Epithelial cell of proximal tubule (primary cell): ENCODE results near the gene WDFY3. TPM values are rescaled to one million over a fixed set of nuclear protein-coding genes. Genes with fewer than 3 reads are reported as not detected.

Source experiments
- DNase-seq: peaks from one replicate; pipeline ENCODE4 v3.0.0-alpha.2; 2011; ENCODE audit warnings: low read depth
- H3K4me3 ChIP-seq: 2 replicates; pipeline ENCODE4 v1.5.1; 2011; ENCODE audit warnings: low read depth, mild to moderate bottlenecking, low read length
- CTCF ChIP-seq: conservative IDR thresholded peaks from 2 replicates; pipeline ENCODE4 v1.5.1; 2012; ENCODE audit warnings: low read depth, mild to moderate bottlenecking, low read length
- total RNA-seq: library from RNA; depleted of rRNA; stranded (reverse); fragments of >200 nt; gene quantifications from 2 replicates; pipeline ENCODE4 v1.2.3, GENCODE V29; 2015

WDFY3 gene
- total RNA-seq, 1 donor from 2014 or later, result 35.1 TPM

- no peak overlapping the region for H3K4me3 ChIP-seq
- DNase-seq, result no peak
- TF ChIP-seq CTCF, result no peak
Measured at GRCh38 chr4:84855774-84856173, 110.7 kb downstream of the WDFY3 start.

GRCh38 chr4:84852081-84852480 is 114.4 kb downstream of the WDFY3 start:
- H3K4me3 ChIP-seq, result no peak overlapping the region
- no peak for TF ChIP-seq CTCF
- no peak for DNase-seq

DNA sequence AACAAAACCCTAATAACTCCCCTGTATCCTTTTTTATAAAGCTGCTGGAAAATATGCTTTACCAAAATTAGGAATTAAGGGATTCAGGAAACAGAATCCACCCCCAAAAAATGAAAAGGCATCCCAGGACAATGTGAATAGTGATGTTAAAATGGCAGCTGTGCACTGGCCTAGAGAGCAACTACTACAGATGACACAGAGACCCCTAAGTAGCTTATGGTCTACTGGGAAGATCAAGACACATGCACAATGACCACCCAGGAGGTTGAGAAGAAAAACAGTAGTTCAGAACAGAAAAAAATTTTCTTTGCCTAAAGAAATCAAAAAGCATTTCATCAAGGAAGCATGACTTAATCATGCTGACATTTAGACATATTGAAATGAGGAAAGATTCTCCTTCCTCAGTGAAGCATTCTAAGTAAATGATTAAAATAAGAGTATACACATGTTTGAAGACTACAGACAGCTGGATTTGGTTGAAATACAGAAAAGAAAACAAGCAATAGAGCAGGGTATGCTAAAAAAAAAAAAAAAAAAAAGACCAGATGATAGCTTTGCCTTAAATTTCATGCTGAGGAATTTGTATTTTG is 117.3 kb downstream of the WDFY3 start:
- TF ChIP-seq CTCF, result no peak
- DNase-seq, result peak; percentile 13
- H3K4me3 ChIP-seq, result no peak overlapping the region

DNA sequence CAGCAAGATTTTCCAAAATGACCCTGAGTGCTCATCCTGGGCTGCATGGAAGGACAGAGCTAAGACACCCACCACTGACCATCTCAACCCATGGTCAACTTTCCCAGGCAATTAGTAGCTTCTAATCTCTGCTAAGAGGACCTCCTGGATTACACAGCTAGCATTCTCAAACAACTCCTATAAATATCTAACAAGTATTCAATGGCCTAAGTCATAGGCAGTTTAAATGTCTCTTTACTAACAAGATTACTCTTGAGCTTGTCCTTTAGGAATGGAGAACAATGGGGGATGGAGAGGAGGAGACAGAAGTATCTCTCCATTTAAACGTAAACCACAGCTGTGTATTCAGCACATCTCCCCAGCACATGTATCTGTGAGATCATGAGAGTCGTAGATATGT is 118.1 kb downstream of the WDFY3 start:
- TF ChIP-seq CTCF, result no peak

DNA sequence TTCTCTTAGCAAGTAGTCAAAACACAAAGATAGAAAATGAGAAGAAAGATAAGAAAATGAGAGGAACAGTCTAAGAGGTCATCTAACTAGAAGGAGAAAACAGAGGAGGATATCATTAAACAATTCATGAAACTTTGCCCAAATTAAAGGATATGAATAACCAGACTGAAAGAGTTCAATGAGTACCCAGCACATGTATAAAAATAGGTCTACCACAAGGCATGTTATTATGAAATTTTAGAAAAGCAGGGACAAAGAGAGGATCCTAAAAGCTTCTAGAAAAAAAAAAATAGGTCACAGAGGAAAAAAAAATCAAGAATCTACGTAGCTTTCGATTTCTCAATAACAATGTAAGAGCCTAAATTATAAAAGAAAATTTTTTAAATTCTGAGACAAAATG is 118.5 kb downstream of the WDFY3 start:
- no peak overlapping the region for H3K4me3 ChIP-seq
- no peak for TF ChIP-seq CTCF

More for the DNA sequence above, 118.1 kb downstream of the WDFY3 start:
- H3K4me3 ChIP-seq, result no peak overlapping the region
- no peak for DNase-seq

DNA sequence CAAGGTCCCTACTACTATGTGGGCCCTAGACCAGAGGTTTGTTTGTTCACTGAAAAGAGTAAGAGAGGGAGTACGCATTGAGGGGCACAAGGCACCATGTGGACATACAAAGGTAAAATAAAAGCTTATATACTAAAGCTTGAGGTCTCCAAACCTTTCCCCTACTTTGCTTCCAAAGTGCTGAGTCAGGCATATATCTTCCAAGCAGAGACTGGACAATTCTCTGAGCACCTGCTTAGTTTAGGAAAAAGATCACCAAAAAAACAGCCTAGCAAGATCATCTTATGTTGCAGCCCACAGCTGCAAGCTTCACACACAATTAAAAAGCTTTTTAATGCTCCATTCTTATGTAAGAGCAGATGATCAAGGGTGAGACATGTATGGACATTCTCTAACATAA is 119.5 kb downstream of the WDFY3 start:
- H3K4me3 ChIP-seq, result no peak overlapping the region
- no peak for DNase-seq
- no peak for TF ChIP-seq CTCF

More for the DNA sequence above, 118.5 kb downstream of the WDFY3 start:
- DNase-seq, result no peak

DNA sequence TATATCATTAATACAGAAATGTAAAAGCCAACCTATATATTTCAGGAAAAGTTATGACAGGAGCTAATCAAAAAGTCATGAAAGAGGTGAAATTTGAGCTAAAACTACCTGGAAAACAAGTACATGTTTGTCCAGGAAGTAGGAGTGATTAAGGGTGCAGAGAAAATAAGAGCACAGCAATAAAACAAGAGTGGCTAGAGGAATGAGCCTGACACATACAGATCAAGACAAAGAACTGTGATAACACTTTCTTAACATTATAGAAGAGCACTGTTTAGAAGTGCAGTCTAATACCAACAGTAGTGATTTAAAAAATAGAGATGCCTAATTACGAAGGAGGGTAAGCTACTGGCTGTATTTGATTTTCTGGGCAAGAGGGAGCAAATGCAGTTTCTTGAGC is 125.1 kb downstream of the WDFY3 start:
- no peak for DNase-seq
- no peak for TF ChIP-seq CTCF

More for the DNA sequence above, 125.1 kb downstream of the WDFY3 start:
- H3K4me3 ChIP-seq, result no peak overlapping the region
